ENCODE data around the gene LRRC4B.

LRRC4B gene

DNA sequence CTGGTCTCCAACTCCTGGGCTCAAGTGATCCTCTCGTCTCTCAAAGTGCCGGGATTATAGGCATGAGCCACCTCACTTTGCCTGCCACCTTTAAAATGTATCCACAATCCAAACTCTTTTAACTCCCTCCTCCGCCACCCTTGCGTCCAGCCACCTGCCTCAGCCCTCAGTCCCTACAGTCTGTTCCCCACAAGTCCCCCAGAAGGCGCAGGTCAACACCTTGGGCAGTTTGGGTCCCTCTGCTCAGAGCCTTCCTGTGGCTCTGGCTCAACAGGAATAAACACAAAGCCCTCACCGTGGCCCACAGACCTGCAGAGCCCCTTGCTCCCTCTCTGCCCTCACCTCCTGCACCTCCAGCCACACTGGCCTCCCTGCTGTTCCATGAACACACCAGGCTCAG lies 99.4 kb downstream of the LRRC4B start:
- TF ChIP-seq, protein P1, sequence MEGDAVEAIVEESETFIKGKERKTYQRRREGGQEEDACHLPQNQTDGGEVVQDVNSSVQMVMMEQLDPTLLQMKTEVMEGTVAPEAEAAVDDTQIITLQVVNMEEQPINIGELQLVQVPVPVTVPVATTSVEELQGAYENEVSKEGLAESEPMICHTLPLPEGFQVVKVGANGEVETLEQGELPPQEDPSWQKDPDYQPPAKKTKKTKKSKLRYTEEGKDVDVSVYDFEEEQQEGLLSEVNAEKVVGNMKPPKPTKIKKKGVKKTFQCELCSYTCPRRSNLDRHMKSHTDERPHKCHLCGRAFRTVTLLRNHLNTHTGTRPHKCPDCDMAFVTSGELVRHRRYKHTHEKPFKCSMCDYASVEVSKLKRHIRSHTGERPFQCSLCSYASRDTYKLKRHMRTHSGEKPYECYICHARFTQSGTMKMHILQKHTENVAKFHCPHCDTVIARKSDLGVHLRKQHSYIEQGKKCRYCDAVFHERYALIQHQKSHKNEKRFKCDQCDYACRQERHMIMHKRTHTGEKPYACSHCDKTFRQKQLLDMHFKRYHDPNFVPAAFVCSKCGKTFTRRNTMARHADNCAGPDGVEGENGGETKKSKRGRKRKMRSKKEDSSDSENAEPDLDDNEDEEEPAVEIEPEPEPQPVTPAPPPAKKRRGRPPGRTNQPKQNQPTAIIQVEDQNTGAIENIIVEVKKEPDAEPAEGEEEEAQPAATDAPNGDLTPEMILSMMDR (IDR thresholded peaks at IDR 0.05; ENCODE audit: low read depth, low read length, missing control alignments) = no peak
- no peak overlapping the region for H3K4me3 ChIP-seq (ENCODE audit: low read depth, low read length)
- DNase-seq (ENCODE audit: low read depth) = no peak
- in situ Hi-C loops (cut with HindIII; ENCODE audit: low sequenced_read_pairs) = no loop called here

DNA sequence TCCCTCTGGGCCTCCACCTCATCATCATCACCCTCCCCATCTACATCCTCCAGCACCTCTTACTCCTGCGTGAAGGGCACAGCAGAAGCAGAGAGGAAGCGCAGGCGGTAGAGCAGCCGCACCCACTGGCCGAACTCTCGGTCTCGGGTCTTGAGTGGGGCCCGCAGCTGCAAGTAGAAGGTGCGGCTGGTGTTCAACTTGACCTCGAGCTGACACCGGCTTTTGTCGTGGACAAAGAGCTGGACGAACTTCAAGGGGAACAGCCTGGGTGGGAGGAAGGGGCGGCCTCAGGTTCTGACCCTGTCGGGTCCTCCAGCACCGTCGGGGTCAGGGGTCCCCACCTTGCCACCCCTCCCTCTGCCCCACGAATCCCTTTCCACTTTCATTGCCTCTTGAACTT lies 100.7 kb downstream of the LRRC4B start:
- H3K4me3 ChIP-seq (ENCODE audit: low read depth, low read length) = no peak overlapping the region
- TF ChIP-seq, protein P1 (IDR thresholded peaks at IDR 0.05; ENCODE audit: low read depth, low read length, missing control alignments) = no peak
- in situ Hi-C loops (cut with HindIII; ENCODE audit: low sequenced_read_pairs) = no loop called here
- no peak for DNase-seq (ENCODE audit: low read depth)
